Raji (cell line): ENCODE results near the gene KRT74.

Experiments used
- POLR2A ChIP-seq: IDR thresholded peaks from 2 replicates; pipeline ENCODE4 v1.6.1; 2011; ENCODE audit warnings: low read depth, low read length, control low read depth; ENCODE audit not compliant: insufficient read depth

The KRT74 gene

GRCh38 chr12:52582971-52583456 is 9.4 kb upstream of the KRT74 start:
- TF ChIP-seq POLR2A, result no peak

- no peak for TF ChIP-seq POLR2A
Measured at GRCh38 chr12:52582486-52582885, 8.8 kb upstream of the KRT74 start.

GRCh38 chr12:52581481-52581880 is 7.8 kb upstream of the KRT74 start:
- no peak for TF ChIP-seq POLR2A

- no peak for TF ChIP-seq POLR2A
Measured at GRCh38 chr12:52581066-52581465, 7.4 kb upstream of the KRT74 start.

- TF ChIP-seq POLR2A, result no peak
Measured at GRCh38 chr12:52580496-52580895, 6.9 kb upstream of the KRT74 start.

- TF ChIP-seq POLR2A, result no peak
Measured at GRCh38 chr12:52579468-52580465, 6.1 kb upstream of the KRT74 start.

- no peak for TF ChIP-seq POLR2A
Measured at GRCh38 chr12:52578469-52578868, 4.8 kb upstream of the KRT74 start.

GRCh38 chr12:52577316-52577715 is 3.7 kb upstream of the KRT74 start:
- no peak for TF ChIP-seq POLR2A

- TF ChIP-seq POLR2A, result no peak
Measured at GRCh38 chr12:52575948-52576347, 2.3 kb upstream of the KRT74 start.

GRCh38 chr12:52575256-52575655 is 1.6 kb upstream of the KRT74 start:
- no peak for TF ChIP-seq POLR2A

- TF ChIP-seq POLR2A, result no peak
Measured at GRCh38 chr12:52573306-52573705, 337 bp downstream of the KRT74 start.

- TF ChIP-seq POLR2A, result no peak
Measured at GRCh38 chr12:52570511-52570910, 3.1 kb downstream of the KRT74 start.

- no peak for TF ChIP-seq POLR2A
Measured at GRCh38 chr12:52568111-52568510, 5.5 kb downstream of the KRT74 start.

GRCh38 chr12:52566847-52567291 is 6.8 kb downstream of the KRT74 start:
- no peak for TF ChIP-seq POLR2A

- TF ChIP-seq POLR2A, result no peak
Measured at GRCh38 chr12:52564582-52564981, 9.1 kb downstream of the KRT74 start.

GRCh38 chr12:52561880-52562449 is 11.7 kb downstream of the KRT74 start:
- TF ChIP-seq POLR2A, result no peak
